SK-N-SH (cell line): ENCODE measurements around the gene CYB561. TPM values are rescaled to one million over a fixed set of nuclear protein-coding genes. Genes with fewer than 3 reads are reported as not detected.

ENCODE experiments used
- CTCF ChIA-PET: fragments of 300-600, 350-600 bp; formaldehyde crosslinking; extraction: SDS; loops from one replicate; lab custom pipeline; 2021; lab: Yijun Ruan, JAX
- POLR2A ChIA-PET: fragments of 350-600 bp; sonication (Branson Sonifier 250); formaldehyde crosslinking; extraction: SDS; loops from one replicate; lab custom pipeline; 2020; ENCODE audit warnings: antibody characterized with exemption, inconsistent platforms; lab: Yijun Ruan, JAX
- DNase-seq: peaks from one replicate; pipeline ENCODE4 v3.0.0; 2012
- H2AFZ ChIP-seq: fragments of 200-600 bp; sonication (generic); 2 replicates; pipeline ENCODE4 v1.8.1; 2016; ENCODE audit warnings: antibody characterized with exemption, mild to moderate bottlenecking, low read depth
- H3F3A ChIP-seq: fragments of 200-600 bp; sonication (generic); replicated peaks from 2 replicates; pipeline ENCODE3; 2016; ENCODE audit warnings: antibody characterized with exemption, mild to moderate bottlenecking; ENCODE audit not compliant: insufficient read depth
- H3K27ac ChIP-seq, 2 experiments: fragments of 200-500 bp in 1 of 2; fragments of 200-600 bp in 1 of 2; sonication (Bioruptor generic) in 1 of 2; sonication (generic), shearing (Covaris generic) in 1 of 2; 2 replicates each; pipeline versions ENCODE4 v1.5.1 to v1.6.1; 2014 to 2016; ENCODE audit warnings: low read depth in 2 of 2, inconsistent platforms in 1 of 2, low read length in 1 of 2, mild to moderate bottlenecking in 1 of 2, mixed read lengths in 1 of 2
- H3K27me3 ChIP-seq: fragments of 200-600 bp; sonication (generic), shearing (Covaris generic); 2 replicates; pipeline ENCODE4 v1.6.1; 2016; ENCODE audit warnings: mixed run types; ENCODE audit not compliant: insufficient read depth
- H3K36me3 ChIP-seq, 2 experiments: fragments of 200-500 bp in 1 of 2; fragments of 200-600 bp in 1 of 2; sonication (Bioruptor generic) in 1 of 2; sonication (generic) in 1 of 2; replicated peaks in 1 of 2; 2 replicates each; pipeline versions ENCODE3 to v1.5.1; 2014 to 2016; ENCODE audit warnings: low read length in 1 of 2, mild to moderate bottlenecking in 1 of 2; ENCODE audit not compliant: insufficient read depth in 2 of 2, control insufficient read depth in 1 of 2
- H3K4me1 ChIP-seq, 2 experiments: fragments of 200-500 bp in 1 of 2; fragments of 200-600 bp in 1 of 2; sonication (Bioruptor generic) in 1 of 2; sonication (generic), shearing (Covaris generic) in 1 of 2; 2 replicates each; pipeline versions ENCODE4 v1.5.1 to v1.6.1; 2014 to 2016; ENCODE audit warnings: low read depth in 1 of 2, low read length in 1 of 2, mixed run types in 1 of 2; ENCODE audit not compliant: insufficient read depth in 2 of 2, control insufficient read depth in 1 of 2
- H3K4me2 ChIP-seq: fragments of 200-600 bp; sonication (generic), shearing (Covaris generic); 2 replicates; pipeline ENCODE4 v1.6.1; 2017; ENCODE audit warnings: mixed run types
- H3K4me3 ChIP-seq, 2 experiments: fragments of 200-500 bp in 1 of 2; fragments of 200-600 bp in 1 of 2; sonication (Bioruptor generic) in 1 of 2; sonication (generic), shearing (Covaris generic) in 1 of 2; 2 replicates each; pipeline versions ENCODE4 v1.5.1 to v1.8.1; 2014 to 2016; ENCODE audit warnings: low read depth in 2 of 2, inconsistent platforms in 1 of 2, low read length in 1 of 2, mild to moderate bottlenecking in 1 of 2, mixed read lengths in 1 of 2, moderate library complexity in 1 of 2
- H3K79me2 ChIP-seq: fragments of 200-600 bp; sonication (generic); 2 replicates; pipeline ENCODE4 v1.8.1; 2017; ENCODE audit warnings: mild to moderate bottlenecking; ENCODE audit not compliant: insufficient read depth
- H3K9ac ChIP-seq: fragments of 200-600 bp; sonication (generic); 2 replicates; pipeline ENCODE4 v1.6.1; 2017; ENCODE audit warnings: mixed run types
- H3K9me2 ChIP-seq: fragments of 200-600 bp; sonication (generic); 2 replicates; pipeline ENCODE4 v1.6.1; 2017; ENCODE audit warnings: mixed run types
- H3K9me3 ChIP-seq: fragments of 200-600 bp; sonication (generic); 2 replicates; pipeline ENCODE4 v1.6.1; 2017; ENCODE audit warnings: mixed run types, mild to moderate bottlenecking, moderate library complexity
- H4K20me1 ChIP-seq: fragments of 200-600 bp; sonication (generic); 2 replicates; pipeline ENCODE4 v1.6.1; 2017; ENCODE audit warnings: mild to moderate bottlenecking, mixed run types; ENCODE audit not compliant: insufficient read depth
- CHD2 ChIP-seq: fragments of 150-350 bp; IDR thresholded peaks from 2 replicates; pipeline ENCODE4 v1.6.1; 2018; ENCODE audit warnings: low read length; ENCODE audit not compliant: partially characterized antibody
- CTCF ChIP-seq: fragments of 200-600 bp; sonication (generic); IDR thresholded peaks from 2 replicates; pipeline ENCODE4 v1.6.1; 2017; ENCODE audit warnings: antibody characterized with exemption, mild to moderate bottlenecking, moderate library complexity
- EP300 ChIP-seq, 2 experiments: IDR thresholded peaks; 2 replicates each; pipeline versions ENCODE4 v1.4.0 to v1.6.1; 2012; ENCODE audit warnings: borderline replicate concordance in 1 of 2, low read depth in 1 of 2, low read length in 1 of 2
- EZH2phosphoT487 ChIP-seq: fragments of 200-600 bp; sonication (generic); IDR thresholded peaks from 2 replicates; pipeline ENCODE4 v1.6.1; 2017; ENCODE audit warnings: low read depth, mixed run types, mild to moderate bottlenecking, antibody characterized with exemption, moderate library complexity, borderline replicate concordance
- FOXJ3 ChIP-seq: sonication (generic); formaldehyde crosslinking; IDR thresholded peaks from 2 replicates; pipeline ENCODE4 v1.5.1; 2020; ENCODE audit warnings: mild to moderate bottlenecking, missing genetic modification reagents
- GABPA ChIP-seq: IDR thresholded peaks from 2 replicates; pipeline ENCODE4 v1.4.0; 2012; ENCODE audit warnings: low read depth, mild to moderate bottlenecking
- GATA2 ChIP-seq: sonication (generic); formaldehyde crosslinking; IDR thresholded peaks from 2 replicates; pipeline ENCODE4 v1.5.0; 2020; ENCODE audit warnings: mild to moderate bottlenecking, missing genetic modification reagents
- MAX ChIP-seq: IDR thresholded peaks from 2 replicates; pipeline ENCODE4 v1.4.0; 2012; ENCODE audit warnings: low read depth
- NFIC ChIP-seq: IDR thresholded peaks from 2 replicates; pipeline ENCODE4 v1.4.0; 2012; ENCODE audit warnings: borderline replicate concordance
- NRF1 ChIP-seq: IDR thresholded peaks from 2 replicates; pipeline ENCODE4 v1.6.1; 2012; ENCODE audit warnings: low read depth, mild to moderate bottlenecking, low read length
- RAD21 ChIP-seq: IDR thresholded peaks from 2 replicates; pipeline ENCODE4 v1.6.1; 2012; ENCODE audit warnings: mild to moderate bottlenecking, low read length
- REST ChIP-seq: IDR thresholded peaks from 2 replicates; pipeline ENCODE4 v1.6.1; 2012; ENCODE audit warnings: mild to moderate bottlenecking, low read depth, low read length, moderate library complexity
- SIN3A ChIP-seq: IDR thresholded peaks from 2 replicates; pipeline ENCODE4 v1.6.1; 2012; ENCODE audit warnings: low read depth, mild to moderate bottlenecking, low read length, moderate library complexity, borderline replicate concordance
- SMC3 ChIP-seq: IDR thresholded peaks from 2 replicates; pipeline ENCODE4 v1.6.1; 2012; ENCODE audit warnings: low read depth, low read length, improper control_type of control experiment
- TAF1 ChIP-seq: IDR thresholded peaks from 2 replicates; pipeline ENCODE4 v1.6.1; 2012; ENCODE audit warnings: low read depth, mild to moderate bottlenecking, low read length, moderate library complexity, borderline replicate concordance
- TEAD4 ChIP-seq: IDR thresholded peaks from 2 replicates; pipeline ENCODE4 v1.4.0; 2012; ENCODE audit warnings: mild to moderate bottlenecking, borderline replicate concordance; ENCODE audit not compliant: insufficient read depth
- USF1 ChIP-seq: IDR thresholded peaks from 2 replicates; pipeline ENCODE4 v1.4.0; 2012; ENCODE audit warnings: low read depth, borderline replicate concordance
- WGBS: methylation state at CpG from one replicate; pipeline ENCODE4 v1.1.6; 2017; ENCODE audit warnings: low lambda C conversion rate; 5-methylcytosine and 5-hydroxymethylcytosine counted together
- polyA plus RNA-seq, 3 experiments: library from polyadenylated mRNA; depleted of rRNA; stranded (reverse); fragments of >200 nt; gene quantifications; 2 replicates each; pipeline ENCODE4 v1.2.3, GENCODE V29; 2012

The CYB561 gene
- polyA plus RNA-seq, 1 of the 3 experiments (the other 2 are of a cell fraction): 28.3 TPM

GRCh38 chr17:63478814-63479494 lies 32.8 kb upstream of the CYB561 start:
- ChIA-PET CTCF (interaction anchor here (0.6 to 13.7 kb wide), 38 partner anchors 9 to 305 kb away, joined by 3 to 708 read pairs (median 5); partner anchors contain the start of genes CYB561, DCAF7 and TACO1), POLR2A (interaction anchor here (0.6 to 9.6 kb wide), 12 partner anchors 13 to 122 kb away, joined by 3 to 212 read pairs (median 6); partner anchors contain the start of genes CYB561, DCAF7 and TACO1)
- no peak overlapping the region for H3K9ac ChIP-seq
- H3K9me3 ChIP-seq: no peaks in the 10 kb centered on the region
- no peaks in the 10 kb centered on the region for H3K79me2 ChIP-seq
- peaks cover 0 to 4% of the 10 kb centered on the region in 2 experiments for H3K36me3 ChIP-seq
- H4K20me1 ChIP-seq: no peaks in the 10 kb centered on the region
- H3F3A ChIP-seq: peaks cover 6% of the 10 kb centered on the region
- TF ChIP-seq FOXJ3 (no peak), EP300 (IDR thresholded peaks at IDR 0.05; ENCODE audit: borderline replicate concordance in 1 of 2, low read depth in 1 of 2, low read length in 1 of 2) (no peak), EZH2phosphoT487 (no peak), TEAD4 (no peak), CHD2 (peak; percentile 25), GATA2 (CRISPR knock-in tag) (no peak), NFIC (peak; percentile 23; the same call in 1 of the 2 replicates), CTCF (peak; percentile 98), USF1 (no peak), TAF1 (no peak), MAX (peak; percentile 16; the same call in 1 of the 2 replicates), SMC3 (peak; percentile 99), SIN3A (peak; percentile 78; the same call in 1 of the 2 replicates), RAD21 (peak; percentile 88), REST (0 out of 2 replicates have a peak, but pooled peaks have one; percentile 19), NRF1 (no peak), GABPA (no peak)
- H2AFZ ChIP-seq: no peak overlapping the region; the same call in 1 of the 2 replicates
- H3K4me2 ChIP-seq: peak overlapping the region; percentile 88
- peak; percentile 94 for DNase-seq
- peaks cover 9 to 67% of the 10 kb centered on the region in 2 experiments for H3K4me1 ChIP-seq
- H3K27ac ChIP-seq: peak overlapping the region in 1 of 2 experiments; percentile 84; a peak in 2 of 4 replicates
- no peaks in the 10 kb centered on the region for H3K27me3 ChIP-seq
- H3K9me2 ChIP-seq: no peaks in the 10 kb centered on the region
- no peak overlapping the region for H3K4me3 ChIP-seq
- 43% methylated on average over 13 of the region's 16 CpGs for WGBS
